PC-9 (cell line): ENCODE results near the gene STK32B. TPM values are rescaled to one million over a fixed set of nuclear protein-coding genes. Genes with fewer than 3 reads are reported as not detected.

ENCODE experiments used
- BruUV-seq: library from RNA; stranded (reverse); fragments of 400-500 nt; replicated peaks from 2 replicates; lab custom pipeline; 2021; lab: Mats Ljungman, UMichigan
- CTCF ChIA-PET: fragments of 300-600 bp; sonication (Branson Sonifier 250); formaldehyde crosslinking; loops from one replicate; lab custom pipeline; 2022; ENCODE audit warnings: antibody characterized with exemption; lab: Charles Lee
- POLR2A ChIA-PET: fragments of 300-600 bp; sonication (Branson Sonifier 250); formaldehyde crosslinking; loops from one replicate; lab custom pipeline; 2022; ENCODE audit warnings: antibody characterized with exemption; ENCODE audit not compliant: unreplicated experiment; lab: Charles Lee
- DNase-seq, 2 experiments: peaks; one replicate each; pipeline versions ENCODE4 v3.0.0 to v3.0.0-alpha.2; 2015 to 2022; ENCODE audit warnings: mixed read lengths in 1 of 2
- H2AFZ ChIP-seq: fragments of 200-600 bp; sonication (generic); 2 replicates; pipeline ENCODE4 v1.8.1; 2017; ENCODE audit warnings: antibody characterized with exemption
- H3F3A ChIP-seq: fragments of 200-600 bp; sonication (generic); 2 replicates; pipeline ENCODE4 v1.8.1; 2017; ENCODE audit warnings: antibody characterized with exemption, mild to moderate bottlenecking, low read depth; ENCODE audit not compliant: insufficient read depth
- H3K27ac ChIP-seq: fragments of 200-600 bp; sonication (generic); 2 replicates; pipeline ENCODE4 v1.6.1; 2016; ENCODE audit warnings: mixed run types
- H3K27me3 ChIP-seq: fragments of 200-600 bp; sonication (generic); 2 replicates; pipeline ENCODE4 v1.6.1; 2016; ENCODE audit warnings: low read depth, mixed run types; ENCODE audit not compliant: insufficient read depth
- H3K36me3 ChIP-seq: fragments of 200-600 bp; sonication (generic); 2 replicates; pipeline ENCODE4 v1.6.1; 2016; ENCODE audit warnings: low read depth, mixed run types
- H3K4me1 ChIP-seq: fragments of 200-600 bp; sonication (generic); replicated peaks from 2 replicates; pipeline ENCODE4 v1.6.1; 2016; ENCODE audit warnings: mixed run types; ENCODE audit not compliant: insufficient read depth
- H3K4me2 ChIP-seq: fragments of 200-600 bp; sonication (generic); 2 replicates; pipeline ENCODE4 v1.6.1; 2017; ENCODE audit warnings: mixed run types
- H3K4me3 ChIP-seq: fragments of 200-600 bp; sonication (generic); 2 replicates; pipeline ENCODE4 v1.6.1; 2016; ENCODE audit warnings: mixed run types
- H3K79me2 ChIP-seq: fragments of 200-600 bp; sonication (generic); 2 replicates; pipeline ENCODE4 v1.6.1; 2017; ENCODE audit warnings: low read depth, mixed run types
- H3K9me2 ChIP-seq: fragments of 200-600 bp; sonication (generic); 2 replicates; pipeline ENCODE4 v1.8.1; 2017; ENCODE audit warnings: mild to moderate bottlenecking; ENCODE audit not compliant: insufficient read depth
- H3K9me3 ChIP-seq: fragments of 200-600 bp; sonication (generic); 2 replicates; pipeline ENCODE4 v1.8.1; 2016; ENCODE audit warnings: low read depth; ENCODE audit not compliant: insufficient read depth
- H4K20me1 ChIP-seq: fragments of 200-600 bp; sonication (generic); 2 replicates; pipeline ENCODE4 v1.8.1; 2017; ENCODE audit not compliant: insufficient read depth
- CTCF ChIP-seq: fragments of 200-600 bp; sonication (generic); conservative IDR thresholded peaks from 2 replicates; pipeline ENCODE4 v1.6.1; 2017; ENCODE audit warnings: mixed run types, antibody characterized with exemption, mild to moderate bottlenecking, moderate library complexity
- EZH2 ChIP-seq: fragments of 200-600 bp; sonication (generic); IDR thresholded peaks from 2 replicates; pipeline ENCODE4 v1.8.0; 2017; ENCODE audit warnings: antibody characterized with exemption, low read depth
- intact Hi-C: fragments of 100-400 bp; cut with micrococcal nuclease; formaldehyde crosslinking; loops from one replicate; pipeline ENCODE4 v1.10.0; 2022; ENCODE audit not compliant: unreplicated experiment
- total RNA-seq: library from RNA; stranded (reverse); gene quantifications from 2 replicates; pipeline ENCODE4 v1.2.3, GENCODE V29; 2021

The STK32B gene
- total RNA-seq, 1 experiment from 2014 or later: not detected

GRCh38 chr4:5448221-5448620, 396.9 kb downstream of the STK32B start:
- Histone ChIP-seq H3K4me2 (no peak overlapping the region), H3K27ac (no peak overlapping the region), H3K4me3 (no peak overlapping the region), H4K20me1 (no peaks in the 10 kb centered on the region), H3K4me1 (no peaks in the 10 kb centered on the region), H3K9me3 (no peaks in the 10 kb centered on the region), H3K9me2 (no peaks in the 10 kb centered on the region), H2AFZ (no peak overlapping the region), H3K36me3 (no peaks in the 10 kb centered on the region), H3F3A (no peaks in the 10 kb centered on the region), H3K79me2 (no peaks in the 10 kb centered on the region), H3K27me3 (peaks cover 5% of the 10 kb centered on the region; the same call in 1 of the 2 replicates)
- CTCF ChIA-PET: no interaction called here
- intact Hi-C loops: no loop called here
- no peak for DNase-seq
- TF ChIP-seq EZH2: no peak
- TF ChIP-seq CTCF: no peak
- POLR2A ChIA-PET: no interaction called here
- BruUV-seq: no TSS peak

GRCh38 chr4:5451243-5451642, 400.0 kb downstream of the STK32B start:
- ChIA-PET CTCF (no interaction called here), POLR2A (no interaction called here)
- no peaks in the 10 kb centered on the region for H3K79me2 ChIP-seq
- H4K20me1 ChIP-seq: no peaks in the 10 kb centered on the region
- no peak overlapping the region for H3K4me3 ChIP-seq
- intact Hi-C loops: no loop called here
- H3F3A ChIP-seq: no peaks in the 10 kb centered on the region
- H3K9me2 ChIP-seq: no peaks in the 10 kb centered on the region
- H3K36me3 ChIP-seq: no peaks in the 10 kb centered on the region
- BruUV-seq: no TSS peak
- TF ChIP-seq EZH2: no peak
- TF ChIP-seq CTCF: no peak
- H3K4me2 ChIP-seq: no peak overlapping the region
- DNase-seq: no peak
- no peaks in the 10 kb centered on the region for H3K4me1 ChIP-seq
- H2AFZ ChIP-seq: no peak overlapping the region
- H3K9me3 ChIP-seq: no peaks in the 10 kb centered on the region
- H3K27me3 ChIP-seq: peaks cover 23% of the 10 kb centered on the region
- H3K27ac ChIP-seq: no peak overlapping the region

- DNase-seq: no peak
- intact Hi-C loops: no loop called here
- no peaks in the 10 kb centered on the region for H3K9me3 ChIP-seq
- TF ChIP-seq CTCF: no peak
- no peak for TF ChIP-seq EZH2
- H3K4me2 ChIP-seq: no peak overlapping the region
- H3K4me3 ChIP-seq: no peak overlapping the region
- CTCF ChIA-PET: no interaction called here
- POLR2A ChIA-PET: no interaction called here
- H3K27ac ChIP-seq: no peak overlapping the region
- H3F3A ChIP-seq: no peaks in the 10 kb centered on the region
- H3K36me3 ChIP-seq: no peaks in the 10 kb centered on the region
- H3K27me3 ChIP-seq: peaks cover 27% of the 10 kb centered on the region
- no peaks in the 10 kb centered on the region for H4K20me1 ChIP-seq
- no peaks in the 10 kb centered on the region for H3K9me2 ChIP-seq
- H3K4me1 ChIP-seq: no peaks in the 10 kb centered on the region
- no peak overlapping the region for H2AFZ ChIP-seq
- no TSS peak for BruUV-seq
- no peaks in the 10 kb centered on the region for H3K79me2 ChIP-seq
Measured at GRCh38 chr4:5452156-5452555, 400.9 kb downstream of the STK32B start.
